IMR-90 (cell line): Measurements from ENCODE around the gene FNDC3B. TPM values are rescaled to one million over a fixed set of nuclear protein-coding genes. Genes with fewer than 3 reads are reported as not detected.

Experiments
- ATAC-seq: fragments of 200-7000 bp; cut with Tn5 transposase; 2 replicates; pipeline ENCODE4 v1.9.1; 2020; ENCODE audit warnings: low read depth, mild to moderate bottlenecking, moderate library complexity
- BruUV-seq: library from RNA; stranded (reverse); fragments of 400-500 nt; replicated peaks from 2 replicates; lab custom pipeline; 2021; lab: Mats Ljungman, UMichigan
- CTCF ChIA-PET: fragments of 300-600 bp; formaldehyde crosslinking; extraction: SDS; loops from one replicate; lab custom pipeline; 2021; ENCODE audit warnings: antibody characterized with exemption; lab: Yijun Ruan, JAX
- POLR2A ChIA-PET: fragments of 300-600 bp; sonication (Branson Sonifier 250); formaldehyde crosslinking; loops from one replicate; lab custom pipeline; 2022; ENCODE audit warnings: antibody characterized with exemption; ENCODE audit not compliant: unreplicated experiment; lab: Charles Lee
- DNase-seq: peaks from one replicate; pipeline ENCODE4 v3.0.0; 2013
- H2AFZ ChIP-seq: replicated peaks from 2 replicates; pipeline ENCODE3; 2013; ENCODE audit warnings: low read length, mild to moderate bottlenecking; ENCODE audit not compliant: poor library complexity
- H2AK5ac ChIP-seq: 2 replicates; pipeline ENCODE4 v1.6.1; 2013; ENCODE audit warnings: low read depth, low read length, inconsistent platforms
- H2AK9ac ChIP-seq: replicated peaks from 2 replicates; pipeline ENCODE3; 2013; ENCODE audit warnings: mild to moderate bottlenecking, low read depth, low read length, moderate library complexity; ENCODE audit not compliant: poor library complexity
- H2BK120ac ChIP-seq: 2 replicates; pipeline ENCODE4 v1.6.1; 2013; ENCODE audit warnings: low read depth, low read length, inconsistent platforms
- H2BK15ac ChIP-seq: 3 replicates; pipeline ENCODE4 v1.6.1; 2013; ENCODE audit warnings: low read depth, low read length, inconsistent platforms
- H2BK20ac ChIP-seq: 2 replicates; pipeline ENCODE4 v1.6.1; 2013; ENCODE audit warnings: low read depth, mild to moderate bottlenecking, inconsistent platforms, low read length, moderate library complexity
- H2BK5ac ChIP-seq: 2 replicates; pipeline ENCODE4 v1.6.1; 2013; ENCODE audit warnings: mild to moderate bottlenecking, low read depth, low read length, inconsistent platforms; ENCODE audit not compliant: poor library complexity, severe bottlenecking
- H3K14ac ChIP-seq: replicated peaks from 2 replicates; pipeline ENCODE4 v1.6.1; 2013; ENCODE audit warnings: low read depth, low read length, inconsistent platforms
- H3K18ac ChIP-seq: 2 replicates; pipeline ENCODE4 v1.6.1; 2013; ENCODE audit warnings: low read depth, low read length, control low read depth
- H3K23ac ChIP-seq: 2 replicates; pipeline ENCODE4 v1.6.1; 2013; ENCODE audit warnings: low read depth, low read length, inconsistent platforms
- H3K27ac ChIP-seq: 2 replicates; pipeline ENCODE4 v1.5.1; 2013; ENCODE audit warnings: mild to moderate bottlenecking, control low read depth, low read length; ENCODE audit not compliant: insufficient read depth
- H3K27me3 ChIP-seq: 2 replicates; pipeline ENCODE4 v1.6.1; 2013; ENCODE audit warnings: low read length; ENCODE audit not compliant: control insufficient read depth, insufficient read depth
- H3K36me3 ChIP-seq: 2 replicates; pipeline ENCODE4 v1.6.1; 2013; ENCODE audit warnings: low read length, mixed read lengths; ENCODE audit not compliant: control insufficient read depth, insufficient read depth
- H3K4ac ChIP-seq: 2 replicates; pipeline ENCODE4 v1.6.1; 2013; ENCODE audit warnings: low read depth, low read length, inconsistent platforms
- H3K4me1 ChIP-seq: 2 replicates; pipeline ENCODE4 v1.6.1; 2013; ENCODE audit warnings: low read length, mixed read lengths; ENCODE audit not compliant: control insufficient read depth, insufficient read depth
- H3K4me2 ChIP-seq: 2 replicates; pipeline ENCODE4 v1.6.1; 2013; ENCODE audit warnings: low read depth, mild to moderate bottlenecking, control low read depth, low read length, moderate library complexity
- H3K4me3 ChIP-seq: 2 replicates; pipeline ENCODE4 v1.5.1; 2013; ENCODE audit warnings: low read depth, mild to moderate bottlenecking, control low read depth, low read length, moderate library complexity; ENCODE audit not compliant: insufficient read depth
- H3K56ac ChIP-seq: 2 replicates; pipeline ENCODE4 v1.6.1; 2013; ENCODE audit warnings: low read length, inconsistent platforms; ENCODE audit not compliant: insufficient read depth; ENCODE audit errors: extremely low read depth
- H3K79me1 ChIP-seq, 2 experiments: 2 replicates each; pipeline ENCODE4 v1.6.1; 2013; ENCODE audit warnings: low read length in 2 of 2, inconsistent platforms in 1 of 2, low read depth in 1 of 2
- H3K9ac ChIP-seq: 2 replicates; pipeline ENCODE4 v1.6.1; 2013; ENCODE audit warnings: low read depth, low read length, control low read depth
- H3K9me1 ChIP-seq: 2 replicates; pipeline ENCODE4 v1.6.1; 2013; ENCODE audit warnings: low read length, inconsistent platforms; ENCODE audit not compliant: insufficient read depth
- H3K9me3 ChIP-seq: 2 replicates; pipeline ENCODE4 v1.6.1; 2013; ENCODE audit warnings: low read length; ENCODE audit not compliant: control insufficient read depth, insufficient read depth
- H4K20me1 ChIP-seq: 2 replicates; pipeline ENCODE4 v1.6.1; 2013; ENCODE audit warnings: low read length, inconsistent platforms; ENCODE audit not compliant: insufficient read depth
- H4K5ac ChIP-seq: 2 replicates; pipeline ENCODE4 v1.6.1; 2013; ENCODE audit warnings: mild to moderate bottlenecking, low read depth, low read length, control low read depth
- H4K8ac ChIP-seq, 2 experiments: 2 replicates each; pipeline ENCODE4 v1.6.1; 2013; ENCODE audit warnings: low read depth in 2 of 2, low read length in 2 of 2, control low read depth in 1 of 2, inconsistent platforms in 1 of 2
- H4K91ac ChIP-seq: 2 replicates; pipeline ENCODE4 v1.6.1; 2013; ENCODE audit warnings: low read depth, low read length, inconsistent platforms; ENCODE audit not compliant: insufficient read depth
- CTCF ChIP-seq: conservative IDR thresholded peaks from 2 replicates; pipeline ENCODE4 v1.5.1; 2012; ENCODE audit warnings: mild to moderate bottlenecking, low read depth, low read length, improper control_type of control experiment
- MAFK ChIP-seq: IDR thresholded peaks from 2 replicates; pipeline ENCODE4 v1.6.1; 2012; ENCODE audit warnings: low read depth, low read length, improper control_type of control experiment
- RCOR1 ChIP-seq: IDR thresholded peaks from 2 replicates; pipeline ENCODE4 v1.6.1; 2012; ENCODE audit warnings: mild to moderate bottlenecking, low read length, improper control_type of control experiment; ENCODE audit not compliant: insufficient replicate concordance
- RFX5 ChIP-seq: IDR thresholded peaks from 2 replicates; pipeline ENCODE4 v1.8.0; 2012; ENCODE audit warnings: low read depth, mild to moderate bottlenecking, low read length, moderate library complexity
- USF2 ChIP-seq: fragments of 150-350 bp; IDR thresholded peaks from 2 replicates; pipeline ENCODE4 v1.6.1; 2017; ENCODE audit warnings: mild to moderate bottlenecking, antibody characterized with exemption, low read length, low read depth
- WGBS, 2 experiments: methylation state at CpG; one replicate each; pipeline versions ENCODE4 v1.1.5 to v1.1.7; 2013; ENCODE audit warnings: missing lambda C conversion rate in 2 of 2; ENCODE audit not compliant: insufficient read length in 1 of 2; ENCODE audit errors: extremely low coverage in 2 of 2; 5-methylcytosine and 5-hydroxymethylcytosine counted together
- dilution Hi-C: fragments of 300-500 bp; cut with HindIII; formaldehyde crosslinking; loops from one replicate; pipeline ENCODE4 v1.14.3; 2018; ENCODE audit warnings: low sequenced_read_pairs; ENCODE audit not compliant: unreplicated experiment
- in situ Hi-C: fragments of 300-500 bp; cut with MboI; formaldehyde crosslinking; loops from 3 replicates; pipeline ENCODE4 v1.14.3; 2019; ENCODE audit warnings: low sequenced_read_pairs, inconsistent platforms, mixed read lengths
- intact Hi-C: fragments of 100-400 bp; cut with micrococcal nuclease; formaldehyde crosslinking; loops from 2 replicates; pipeline ENCODE4 v1.10.0; 2022
- polyA plus RNA-seq, 3 experiments: library from polyadenylated mRNA; depleted of rRNA; stranded (reverse); fragments of >200 nt; gene quantifications; 2 replicates each; pipeline ENCODE4 v1.2.3, GENCODE V29; 2012; ENCODE audit warnings: low replicate concordance in 1 of 3
- total RNA-seq: library from RNA; depleted of rRNA; stranded (reverse); fragments of >200 nt; gene quantifications from 2 replicates; pipeline ENCODE4 v1.2.3, GENCODE V29; 2012
- TF ChIP-seq, protein P1 (sequence below): fragments of 150-350 bp; IDR thresholded peaks from 2 replicates; pipeline ENCODE4 v1.6.1; 2016; ENCODE audit warnings: low read depth, mild to moderate bottlenecking, low read length, moderate library complexity, borderline replicate concordance

Gene FNDC3B
- total and polyA plus RNA-seq, 2 of the 4 experiments (the other 2 are of a cell fraction) = 23.9 to 150 TPM

DNA sequence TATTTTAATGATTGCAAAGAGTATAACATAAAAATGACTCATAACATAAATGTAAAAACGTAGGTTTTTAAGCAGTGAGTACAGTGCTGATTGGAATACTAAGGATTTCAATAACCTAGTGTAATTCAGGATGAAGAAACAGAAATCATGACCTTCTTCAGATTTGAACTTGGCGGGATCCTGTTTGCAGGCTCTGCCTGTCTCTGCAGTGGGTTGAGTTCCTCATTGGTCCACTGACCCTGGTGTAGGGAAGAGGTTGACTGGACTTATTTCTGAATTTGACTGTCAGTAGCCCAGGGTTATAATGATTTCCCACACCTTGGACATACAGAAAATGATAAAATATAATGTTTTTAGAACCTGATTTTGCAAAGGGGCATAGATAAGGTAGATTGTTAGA, 171.7 kb downstream of the FNDC3B start:
- intact Hi-C loops = no loop called here

More for the DNA sequence above, 171.7 kb downstream of the FNDC3B start:
- BruUV-seq = no TSS peak
- Histone ChIP-seq H3K27me3 (no peaks in the 10 kb centered on the region), H3K9me1 (peaks cover 27% of the 10 kb centered on the region), H3K9me3 (no peaks in the 10 kb centered on the region), H3K56ac (no peak overlapping the region), H2BK15ac (no peak overlapping the region; the same call in 2 of the 3 replicates), H3K18ac (no peak overlapping the region), H3K36me3 (peaks cover 9% of the 10 kb centered on the region), H3K27ac (no peak overlapping the region), H4K5ac (no peak overlapping the region), H3K4me2 (no peak overlapping the region), H4K20me1 (peaks cover 73% of the 10 kb centered on the region), H3K4me1 (peaks cover 15% of the 10 kb centered on the region), H4K91ac (no peak overlapping the region), H2AFZ (no peak overlapping the region), H3K23ac (no peak overlapping the region), H3K79me1 (peaks cover 19 to 79% of the 10 kb centered on the region in 2 experiments), H3K4me3 (no peak overlapping the region), H3K14ac (no peak overlapping the region), H2AK9ac (no peak overlapping the region), H2BK20ac (no peak overlapping the region), H4K8ac (no peak overlapping the region), H2BK5ac (no peak overlapping the region), H2AK5ac (no peak overlapping the region; the same call in 1 of the 2 replicates), H3K9ac (no peak overlapping the region), H2BK120ac (no peak overlapping the region), H3K4ac (no peak overlapping the region)
- in situ Hi-C loops = no loop called here
- ATAC-seq = no peak
- TF ChIP-seq, protein P1, sequence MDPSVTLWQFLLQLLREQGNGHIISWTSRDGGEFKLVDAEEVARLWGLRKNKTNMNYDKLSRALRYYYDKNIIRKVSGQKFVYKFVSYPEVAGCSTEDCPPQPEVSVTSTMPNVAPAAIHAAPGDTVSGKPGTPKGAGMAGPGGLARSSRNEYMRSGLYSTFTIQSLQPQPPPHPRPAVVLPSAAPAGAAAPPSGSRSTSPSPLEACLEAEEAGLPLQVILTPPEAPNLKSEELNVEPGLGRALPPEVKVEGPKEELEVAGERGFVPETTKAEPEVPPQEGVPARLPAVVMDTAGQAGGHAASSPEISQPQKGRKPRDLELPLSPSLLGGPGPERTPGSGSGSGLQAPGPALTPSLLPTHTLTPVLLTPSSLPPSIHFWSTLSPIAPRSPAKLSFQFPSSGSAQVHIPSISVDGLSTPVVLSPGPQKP = no peak
- TF ChIP-seq CTCF (no peak), RFX5 (no peak), MAFK (no peak), USF2 (no peak), RCOR1 (no peak)
- ChIA-PET POLR2A (no interaction called here), CTCF (no interaction called here)
- peak; percentile 25 for DNase-seq
- WGBS, 2 experiments = no CpG with 5 or more reads among the region's 2 CpGs
- dilution Hi-C loops = no loop called here
